Stimulated activated CD8-positive, alpha-beta memory T cell treated with anti-CD3 and anti-CD28 coated beads, Interleukin-4, amount 100 ng/mL, for 48 hours (primary cell): ENCODE data around the gene PLK1.
"Not testable (repeated sequence)": the region's sequence is repeated elsewhere in the genome, so short reads cannot be mapped to it uniquely, and the experiment has no call there.

Experiments
- DNase-seq: peaks from one replicate; pipeline ENCODE4 v3.0.0-alpha.2; 2020

PLK1 gene

DNA sequence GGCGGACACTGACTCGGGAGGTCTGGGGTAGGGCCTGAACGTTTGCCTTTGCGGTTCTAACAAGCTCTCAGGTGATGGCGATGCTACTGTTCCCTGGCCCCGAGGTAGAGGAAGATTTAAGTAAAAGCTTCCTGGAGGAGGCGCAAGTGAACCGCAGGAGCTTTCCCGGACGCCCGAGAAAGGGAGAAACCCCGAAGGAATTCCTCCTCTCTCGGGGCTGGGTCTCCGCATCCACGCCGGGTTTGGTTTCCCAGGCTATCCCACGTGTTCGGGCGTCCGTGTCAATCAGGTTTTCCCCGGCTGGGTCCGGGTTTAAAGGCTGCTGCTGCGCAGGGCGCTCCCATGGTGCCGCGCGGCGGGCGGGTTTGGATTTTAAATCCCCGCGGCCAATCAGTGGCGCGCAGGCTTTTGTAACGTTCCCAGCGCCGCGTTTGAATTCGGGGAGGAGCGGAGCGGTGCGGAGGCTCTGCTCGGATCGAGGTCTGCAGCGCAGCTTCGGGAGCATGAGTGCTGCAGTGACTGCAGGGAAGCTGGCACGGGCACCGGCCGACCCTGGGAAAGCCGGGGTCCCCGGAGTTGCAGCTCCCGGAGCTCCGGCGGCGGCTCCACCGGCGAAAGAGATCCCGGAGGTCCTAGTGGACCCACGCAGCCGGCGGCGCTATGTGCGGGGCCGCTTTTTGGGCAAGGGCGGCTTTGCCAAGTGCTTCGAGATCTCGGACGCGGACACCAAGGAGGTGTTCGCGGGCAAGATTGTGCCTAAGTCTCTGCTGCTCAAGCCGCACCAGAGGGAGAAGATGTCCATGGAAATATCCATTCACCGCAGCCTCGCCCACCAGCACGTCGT lies at the start of gene PLK1:
PLK1 (plus strand) TSS at position 460 of the 844 bp plus-strand sequence; CDS start at position 504, 44 bp downstream.
- peak; percentile 89 for DNase-seq

DNA sequence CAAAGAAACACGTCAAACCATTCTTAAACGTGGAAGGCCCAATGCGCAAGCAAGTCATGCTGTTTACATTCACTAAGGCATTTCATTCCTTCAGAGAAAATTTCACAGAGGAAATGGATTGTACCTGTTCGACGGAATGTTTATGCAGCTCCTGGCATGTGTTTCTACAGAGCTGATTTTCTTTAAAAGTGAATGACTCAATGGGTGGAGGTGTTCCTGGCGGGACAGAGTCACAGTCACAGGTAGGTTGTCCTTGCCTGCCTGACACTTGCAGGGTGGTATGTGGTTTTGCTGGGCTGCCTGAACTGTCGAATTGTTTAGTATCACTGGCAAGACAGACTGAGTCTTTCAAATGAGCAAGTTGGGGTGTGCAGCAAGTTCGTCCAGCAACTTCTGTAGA lies 49.2 kb upstream of the PLK1 start:
- DNase-seq, result no peak

DNA sequence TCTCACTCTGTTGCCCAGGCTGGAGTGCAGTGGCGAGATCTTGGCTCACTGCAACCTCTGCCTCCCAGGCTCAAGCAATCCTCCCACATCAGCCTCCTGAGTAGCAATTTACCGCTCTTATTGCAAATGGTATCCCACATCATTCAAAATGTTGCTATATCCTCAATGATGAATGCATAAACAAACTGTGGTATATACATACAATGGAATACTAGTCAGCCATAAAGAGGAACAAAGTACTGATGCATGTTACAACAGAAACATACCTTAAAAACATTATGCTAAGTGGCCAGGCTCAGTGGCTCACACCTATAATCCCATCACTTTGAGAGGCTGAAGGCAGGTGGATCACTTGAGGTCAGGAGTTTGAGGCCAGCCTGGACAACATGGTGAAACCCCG lies 46.8 kb upstream of the PLK1 start:
- not testable (repeated sequence) for DNase-seq

DNA sequence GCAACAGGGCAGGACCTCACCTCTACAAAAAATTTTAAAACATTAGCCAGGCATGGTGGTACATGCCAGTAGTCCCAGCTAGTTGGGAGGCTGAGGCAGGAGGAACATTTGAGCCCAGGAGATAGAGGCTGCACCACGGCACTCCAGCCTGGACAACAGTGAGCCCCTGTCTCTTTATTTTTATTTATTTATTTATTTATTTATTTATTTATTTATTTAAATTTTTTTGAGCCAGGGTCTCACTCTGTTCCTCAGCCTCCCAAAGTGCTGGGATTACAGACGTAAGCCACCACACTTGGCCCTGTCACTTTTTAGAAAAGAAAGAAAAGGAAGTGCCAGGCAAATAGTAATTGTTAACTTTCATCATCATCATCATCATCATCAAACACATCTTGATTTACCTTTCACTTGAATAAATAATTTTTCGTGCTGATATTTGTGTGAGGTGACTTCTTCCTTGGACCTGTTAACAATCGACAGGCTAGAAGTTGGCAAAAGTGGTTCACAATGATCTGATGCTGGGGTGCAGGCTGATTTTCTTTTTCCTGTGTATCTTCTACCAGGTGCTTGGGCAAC lies 44.1 kb upstream of the PLK1 start:
- DNase-seq, result no peak

DNA sequence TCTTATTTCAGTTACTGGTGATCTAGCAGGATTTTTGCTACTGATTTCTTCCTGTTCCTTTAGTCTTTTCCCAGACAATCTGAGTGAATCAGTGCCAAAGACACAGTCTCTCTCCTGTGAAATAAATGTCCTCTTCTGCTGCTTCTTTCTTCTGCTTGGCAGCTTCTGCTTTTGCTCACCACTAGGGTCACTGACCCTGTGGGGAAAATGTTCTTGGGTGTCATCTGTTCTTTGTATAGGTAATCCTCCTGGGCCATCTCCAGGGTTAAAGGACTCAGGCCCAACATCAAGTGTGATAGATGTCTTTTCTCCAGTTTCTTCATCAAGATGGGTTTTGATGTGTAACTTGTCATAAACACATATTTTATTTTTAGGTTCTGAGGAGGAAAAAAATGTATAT lies 42.7 kb upstream of the PLK1 start:
- DNase-seq, result no peak

DNA sequence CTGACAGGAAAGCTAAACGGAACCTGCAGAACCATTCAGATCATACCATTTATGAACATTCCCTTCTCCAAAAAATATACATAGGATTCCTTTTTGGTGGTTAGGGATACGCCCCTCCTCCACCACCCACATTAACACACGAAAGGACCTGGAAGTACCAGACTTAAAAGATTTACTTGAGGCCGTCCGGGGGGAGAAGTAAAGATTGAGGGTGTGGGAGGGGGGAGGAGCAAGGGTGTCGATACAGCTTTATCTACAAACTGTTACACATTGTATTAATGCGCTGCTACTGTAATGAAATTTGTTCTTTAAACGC lies 38.1 kb upstream of the PLK1 start:
- DNase-seq, result no peak

DNA sequence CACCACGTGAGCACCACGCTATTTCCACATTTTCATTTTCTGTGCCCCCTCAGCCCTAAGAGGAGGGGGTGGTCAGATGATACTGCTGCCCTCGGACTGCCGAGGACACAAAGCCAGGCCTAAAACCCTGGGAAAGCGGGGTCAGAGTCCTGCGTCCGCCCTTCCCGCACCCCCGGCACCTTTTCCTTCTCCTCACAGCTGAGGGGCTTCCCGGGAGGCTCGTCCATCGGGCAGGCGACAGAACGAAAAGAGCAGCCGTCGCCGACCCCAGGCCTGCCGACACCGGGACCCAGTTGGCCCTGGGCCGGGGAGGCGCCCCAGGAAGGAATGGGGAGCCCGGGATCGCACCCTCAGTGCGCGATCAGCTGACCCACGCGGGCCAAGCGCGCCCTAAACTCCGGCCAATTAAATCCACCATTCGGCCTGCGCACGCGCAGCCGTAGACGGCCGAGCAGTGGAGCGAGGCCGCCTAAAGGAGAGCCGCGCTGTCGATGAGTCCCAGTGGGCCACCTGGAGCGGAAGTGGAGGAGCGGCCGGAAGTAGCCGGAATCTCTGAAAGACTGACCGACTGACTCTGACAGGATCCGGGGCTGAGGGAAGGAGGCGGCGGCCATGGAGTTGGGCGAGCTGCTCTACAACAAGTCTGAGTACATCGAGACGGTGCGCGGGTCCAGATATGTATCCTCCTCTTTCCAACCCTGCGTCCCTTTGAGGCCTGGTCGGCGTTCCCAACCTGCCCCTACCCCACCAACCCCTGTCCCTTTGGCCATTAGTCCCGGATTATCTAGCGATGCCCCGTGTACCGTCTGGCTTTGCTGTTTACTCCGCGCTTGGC lies 37.5 kb upstream of the PLK1 start, which contains the start of the genes DCTN5 and PALB2:
DCTN5 (plus strand) TSS at position 536 of the 835 bp plus-strand sequence; CDS start at position 613, 77 bp downstream.
PALB2 (minus strand) TSS at position 380 of the 835 bp plus-strand sequence; CDS start at position 227, 153 bp downstream.
- peak; percentile 92 for DNase-seq

DNA sequence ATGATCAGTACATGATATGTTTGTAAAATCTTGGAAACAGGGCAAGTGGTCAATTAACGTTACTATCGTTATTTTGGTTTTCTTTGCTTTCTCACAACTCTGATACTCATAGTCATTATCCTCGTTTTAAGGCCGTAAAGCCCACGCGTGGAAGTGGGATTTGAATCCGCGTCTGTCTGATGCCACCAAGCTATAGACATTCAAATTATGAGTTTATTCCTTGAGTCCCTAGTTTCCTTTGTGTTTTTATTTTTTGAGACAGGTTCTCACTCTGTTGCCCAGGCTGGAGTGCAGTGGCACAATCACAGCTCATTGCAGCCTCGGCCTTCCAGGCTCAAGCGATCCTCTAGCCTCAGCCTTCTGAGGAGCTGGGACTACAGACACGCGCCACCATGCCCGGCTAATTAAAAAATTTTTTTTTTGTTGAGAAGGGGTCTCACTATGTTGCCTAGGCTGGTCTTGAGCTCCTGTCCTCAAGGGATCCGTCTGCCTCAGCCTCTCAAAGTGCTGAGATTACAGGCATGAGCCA lies 36.4 kb upstream of the PLK1 start:
- no peak for DNase-seq

DNA sequence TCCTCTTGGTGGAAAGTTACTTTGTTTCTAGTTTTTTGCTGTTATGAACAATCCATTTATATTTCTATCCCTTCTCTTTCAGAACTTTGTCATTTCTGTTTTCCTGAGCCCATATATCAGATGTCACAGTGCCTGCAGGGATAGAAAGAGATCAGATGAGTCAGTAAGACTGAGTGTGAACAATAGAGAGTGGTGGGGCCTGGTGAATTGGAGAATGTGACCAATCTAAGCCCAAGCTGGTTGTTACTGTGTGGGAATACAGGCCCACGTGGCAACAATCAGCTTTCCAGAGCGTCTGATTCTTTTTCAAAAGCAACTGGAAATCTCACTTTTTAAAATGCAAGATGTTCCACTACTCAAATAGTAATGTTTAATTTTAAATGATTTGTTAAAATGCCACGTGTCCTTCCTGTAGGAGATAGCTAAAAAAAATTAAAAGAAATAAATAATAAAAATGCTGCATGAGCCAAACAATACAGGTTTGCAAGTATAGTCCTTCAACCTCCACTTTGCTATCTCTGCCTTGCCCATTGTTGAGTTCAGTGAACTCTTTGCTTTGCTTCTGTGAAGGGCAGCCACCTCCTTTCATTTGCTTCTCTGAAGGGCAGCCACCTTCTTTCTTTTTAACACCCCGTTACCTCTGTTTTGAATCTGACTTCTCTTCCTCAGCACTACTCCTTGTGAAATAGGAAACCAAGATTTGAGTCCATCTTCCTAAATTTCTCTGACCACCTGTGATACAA lies 27.8 kb upstream of the PLK1 start:
- no peak for DNase-seq

DNA sequence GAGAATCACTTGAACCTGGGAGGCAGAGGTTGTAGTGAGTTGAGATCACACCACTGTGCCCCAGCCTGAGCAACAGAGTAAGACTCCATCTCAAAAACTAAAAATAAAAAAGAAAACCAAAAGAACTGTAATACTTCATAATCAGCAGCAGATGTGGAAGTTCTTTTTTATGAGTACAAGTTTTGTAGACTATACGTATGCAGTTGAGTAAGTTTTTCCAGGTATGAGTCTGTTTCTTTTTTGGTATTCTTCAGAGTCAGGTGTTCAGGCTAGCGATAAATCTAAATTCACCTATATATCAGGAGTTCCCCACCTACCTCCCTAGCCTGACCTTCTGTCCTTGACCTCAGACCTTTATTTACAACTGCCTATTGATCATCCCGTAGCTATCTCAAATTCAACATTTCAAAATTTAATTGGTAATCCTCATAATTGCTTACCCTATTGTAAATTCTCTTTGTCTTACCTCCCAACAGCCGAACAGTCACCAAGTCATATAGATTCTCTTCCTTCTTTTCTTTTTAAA lies 26.7 kb upstream of the PLK1 start:
- no peak for DNase-seq

DNA sequence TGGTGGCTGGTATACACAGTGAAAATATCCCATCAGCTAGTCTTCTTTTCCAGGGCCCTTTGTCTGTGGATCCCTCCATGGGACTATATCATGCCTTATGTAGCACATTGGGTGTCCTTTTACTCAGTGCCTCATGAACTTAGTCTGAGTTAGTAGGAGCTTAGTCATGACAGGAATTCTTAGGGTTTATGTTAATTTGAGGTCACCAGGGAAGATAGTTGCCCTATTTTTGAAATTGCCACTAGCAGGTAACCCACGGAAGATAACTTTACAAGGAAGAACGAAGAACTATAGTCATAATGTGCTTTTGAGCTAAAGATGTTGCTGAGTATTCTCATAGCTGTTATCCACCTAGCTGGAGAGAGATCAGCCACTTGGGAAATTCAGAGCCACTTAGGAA lies 14.8 kb upstream of the PLK1 start:
- DNase-seq, result no peak

DNA sequence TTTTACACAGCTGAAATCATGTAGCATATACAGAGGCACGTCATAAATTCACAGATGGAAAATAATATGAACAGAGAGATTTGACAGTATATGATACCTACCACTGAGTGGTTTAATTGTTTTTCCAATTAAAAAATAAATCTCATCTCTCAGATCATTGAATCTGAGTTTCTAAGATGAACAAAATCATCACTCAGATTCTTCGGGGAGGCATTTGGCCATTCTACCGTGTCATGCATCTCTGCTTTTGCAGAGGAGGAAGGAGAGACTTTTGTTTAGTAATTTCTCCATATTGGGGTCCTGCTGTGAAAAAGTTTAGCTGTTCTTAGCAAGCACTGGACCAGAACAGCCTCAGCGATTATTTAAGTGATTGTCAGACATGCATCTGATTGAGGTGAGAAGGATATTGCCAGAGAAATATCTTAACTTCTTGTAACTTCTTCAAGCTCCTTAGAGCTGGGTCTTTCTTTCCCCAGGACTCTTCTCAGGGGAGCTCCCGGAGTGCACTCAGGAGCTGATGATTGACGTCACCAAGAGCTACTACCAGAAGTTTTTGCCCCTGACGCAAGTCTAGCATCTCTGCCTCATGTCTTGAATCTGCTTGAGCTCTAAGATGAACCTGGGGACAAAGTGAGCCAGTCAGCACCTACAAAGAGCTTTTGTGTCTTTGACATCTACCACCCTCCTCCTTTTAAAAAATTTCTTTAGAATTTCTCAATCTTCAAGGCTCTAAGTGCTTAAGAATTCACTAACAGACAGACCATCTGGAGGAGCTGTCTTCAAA lies 11.9 kb upstream of the PLK1 start:
- DNase-seq, result no peak

DNA sequence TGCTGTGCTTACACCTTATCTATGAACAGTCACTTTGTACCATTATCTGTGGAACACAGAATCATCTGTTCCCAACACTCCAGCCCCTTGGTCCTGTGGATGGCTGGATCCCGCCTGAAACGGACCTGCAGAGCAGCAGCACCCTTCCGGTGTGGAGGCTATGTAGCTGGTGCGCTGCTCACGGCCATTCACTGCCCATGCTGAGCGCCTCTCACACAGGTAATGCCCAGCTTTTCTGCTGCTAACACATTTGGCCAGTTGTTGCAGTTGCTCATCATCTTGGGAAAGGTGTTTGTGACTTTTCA lies 11.4 kb upstream of the PLK1 start:
- DNase-seq, result no peak

DNA sequence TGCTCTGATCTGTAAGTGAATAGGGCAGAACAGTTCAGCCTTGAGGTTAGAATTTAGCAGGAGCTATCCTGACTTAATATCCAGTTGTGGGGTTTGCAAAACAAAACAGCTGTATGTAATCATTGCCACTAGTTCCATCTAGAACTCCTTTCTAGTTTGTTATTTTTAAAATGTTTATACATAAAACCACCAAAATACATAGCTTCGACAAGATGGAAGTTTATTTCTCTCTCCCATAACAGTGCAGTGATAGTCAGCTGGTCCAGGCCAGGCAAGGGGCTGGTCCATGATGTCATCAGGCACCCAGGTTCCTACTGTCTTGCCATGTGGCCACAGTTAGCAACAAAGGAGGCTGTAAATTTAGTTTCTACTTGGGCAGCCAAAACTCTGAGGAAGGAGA lies 10.5 kb upstream of the PLK1 start:
- no peak for DNase-seq

DNA sequence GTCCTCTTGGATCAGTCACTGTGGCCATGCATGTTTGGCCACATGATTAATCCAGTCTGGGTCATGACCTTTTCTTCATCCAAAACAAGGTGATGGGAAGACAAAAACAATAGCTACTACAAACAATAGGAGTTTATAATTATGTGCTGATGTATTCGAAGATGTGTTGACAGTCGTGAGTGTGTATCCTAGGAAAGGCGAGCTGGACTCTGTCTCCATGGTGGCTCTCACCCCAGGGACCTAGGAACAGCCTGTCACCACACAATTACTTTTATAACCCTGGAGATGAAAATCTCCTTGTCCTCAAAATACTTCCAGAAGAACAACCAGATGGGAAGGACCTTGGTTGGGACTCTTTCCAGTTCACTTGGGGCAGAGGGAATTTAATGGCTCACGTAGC lies 9.8 kb upstream of the PLK1 start:
- DNase-seq, result no peak

DNA sequence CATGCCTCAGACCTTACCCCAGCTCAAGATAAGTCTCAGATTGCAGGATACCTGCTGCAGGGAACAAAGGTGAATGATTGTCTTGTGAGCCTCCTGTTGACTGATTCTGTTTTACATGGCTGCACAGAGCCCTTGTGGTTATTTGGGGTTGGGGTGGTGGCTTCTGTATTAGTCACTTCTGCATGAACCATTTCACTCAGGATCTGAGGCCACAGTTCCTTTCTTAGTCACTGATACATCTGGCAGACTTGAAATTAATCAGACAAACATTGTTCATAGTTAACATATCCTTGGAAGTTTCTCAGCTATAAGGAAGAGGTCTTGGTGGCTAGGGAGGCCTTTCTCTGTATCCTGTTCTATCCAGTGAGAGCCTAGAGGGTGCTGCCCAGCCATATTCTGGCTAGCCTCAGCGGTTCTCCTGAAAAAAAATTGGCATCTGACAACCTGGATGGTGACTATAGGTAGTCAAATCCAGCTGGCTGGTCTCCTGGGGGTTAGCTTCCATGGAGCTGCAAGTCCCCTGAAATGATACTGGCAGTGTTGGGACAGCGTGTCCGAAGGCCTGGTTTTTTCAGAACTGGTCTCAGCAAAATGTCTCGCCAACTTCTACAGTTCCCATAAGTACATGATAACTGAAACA lies 8.4 kb upstream of the PLK1 start:
- peak; percentile 68 for DNase-seq

DNA sequence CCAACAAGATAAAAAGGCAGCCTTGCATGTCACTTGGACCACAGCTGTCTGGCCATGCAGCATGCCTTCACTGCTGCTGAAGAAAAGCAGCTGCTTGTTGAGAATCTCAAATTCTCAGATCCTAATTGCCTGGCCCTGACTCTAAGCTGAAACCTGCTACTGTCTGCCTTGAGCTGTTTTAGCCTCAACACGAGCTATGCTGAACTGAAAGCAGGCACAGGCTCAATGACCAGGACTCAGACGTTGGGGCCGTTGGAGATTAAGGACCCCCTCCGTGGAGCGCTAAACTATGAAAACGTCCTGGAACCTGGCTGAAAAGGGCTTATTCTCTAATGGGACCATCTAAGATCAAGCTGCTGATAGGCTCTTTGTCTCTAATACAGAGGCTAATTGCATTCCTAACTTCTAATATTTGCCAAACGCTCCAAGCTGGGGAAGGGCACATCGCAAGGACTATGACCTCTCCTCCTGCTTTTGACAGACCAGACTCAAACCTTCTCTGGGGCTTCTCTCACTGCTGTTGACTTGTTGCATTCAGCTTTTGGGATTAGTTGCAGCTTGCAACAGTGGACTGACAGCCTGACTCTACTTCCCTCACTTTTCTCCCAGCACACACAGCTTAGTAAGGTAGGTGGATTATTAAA lies 4.6 kb upstream of the PLK1 start:
- DNase-seq, result no peak

DNA sequence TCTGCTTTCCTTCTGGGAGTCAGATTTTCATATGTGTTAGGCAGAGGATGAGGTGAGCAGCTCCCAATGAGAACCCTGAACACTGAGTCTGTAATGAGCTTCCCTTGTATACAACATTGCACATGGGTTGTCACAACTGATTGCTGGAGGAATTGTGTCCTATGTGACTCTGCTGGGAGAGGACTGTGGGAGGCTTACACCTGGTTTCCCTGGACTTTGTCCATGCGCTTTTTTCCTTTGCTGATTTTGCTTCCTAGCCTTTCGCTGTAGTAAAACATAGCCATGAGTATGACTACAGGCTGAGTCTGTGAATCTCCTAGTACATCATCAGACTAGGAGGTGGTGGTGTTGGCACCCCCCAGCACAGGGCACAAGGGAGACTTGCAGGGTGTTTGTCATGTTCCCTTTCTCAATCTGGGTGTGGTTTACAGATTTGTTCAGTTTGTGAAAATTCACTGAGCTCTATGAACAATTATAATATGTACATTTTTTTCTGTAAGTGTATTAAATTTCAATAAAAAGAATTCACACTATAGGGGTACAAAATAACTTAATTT lies 1.7 kb upstream of the PLK1 start:
- DNase-seq, result no peak

DNA sequence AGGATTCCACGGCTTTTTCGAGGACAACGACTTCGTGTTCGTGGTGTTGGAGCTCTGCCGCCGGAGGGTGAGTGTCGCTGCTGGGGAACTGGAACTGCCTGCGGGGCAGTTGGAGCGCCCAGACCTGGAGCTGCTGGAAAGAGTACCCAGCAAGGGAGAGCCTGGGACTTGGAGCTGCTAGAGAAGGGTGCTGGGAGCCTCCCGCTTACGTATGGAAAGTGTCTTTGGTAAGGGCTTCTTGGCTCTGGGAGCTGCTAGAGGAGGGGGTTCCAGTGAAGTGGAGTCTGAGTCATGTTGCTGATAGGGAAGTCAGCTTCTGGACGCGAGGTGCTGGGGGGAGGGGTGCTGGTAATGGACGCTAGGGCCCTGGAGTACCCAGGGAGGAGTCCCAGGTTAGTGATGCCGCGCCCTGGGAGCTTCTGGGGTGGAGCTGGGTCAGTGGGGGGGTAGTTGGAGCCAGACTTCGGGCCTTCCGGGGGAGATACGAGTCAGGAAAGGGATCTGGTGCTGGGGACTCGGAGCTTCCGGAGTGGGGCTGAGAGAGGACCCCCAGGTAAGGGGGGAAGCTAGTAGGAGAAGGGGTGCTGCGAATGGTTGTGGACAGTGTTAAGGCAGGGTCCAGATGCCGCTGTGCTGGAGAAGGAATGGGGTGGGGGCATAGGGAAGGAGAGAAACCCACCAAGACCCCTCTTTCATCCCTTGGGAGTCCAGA lies 741 bp downstream of the PLK1 start:
- DNase-seq, result peak; percentile 53

DNA sequence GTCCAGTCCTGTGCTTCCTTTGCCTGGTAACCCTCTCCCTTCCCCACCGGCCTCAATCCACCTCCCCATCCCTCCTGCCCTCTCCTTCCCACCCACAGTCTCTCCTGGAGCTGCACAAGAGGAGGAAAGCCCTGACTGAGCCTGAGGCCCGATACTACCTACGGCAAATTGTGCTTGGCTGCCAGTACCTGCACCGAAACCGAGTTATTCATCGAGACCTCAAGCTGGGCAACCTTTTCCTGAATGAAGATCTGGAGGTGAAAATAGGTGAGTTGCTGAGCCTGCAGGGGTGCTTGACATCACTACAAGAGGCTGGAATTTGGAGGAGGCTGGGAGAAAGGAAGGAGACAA lies 1.3 kb downstream of the PLK1 start:
- DNase-seq, result no peak
